ENCODE data around the gene USP19.

DNA sequence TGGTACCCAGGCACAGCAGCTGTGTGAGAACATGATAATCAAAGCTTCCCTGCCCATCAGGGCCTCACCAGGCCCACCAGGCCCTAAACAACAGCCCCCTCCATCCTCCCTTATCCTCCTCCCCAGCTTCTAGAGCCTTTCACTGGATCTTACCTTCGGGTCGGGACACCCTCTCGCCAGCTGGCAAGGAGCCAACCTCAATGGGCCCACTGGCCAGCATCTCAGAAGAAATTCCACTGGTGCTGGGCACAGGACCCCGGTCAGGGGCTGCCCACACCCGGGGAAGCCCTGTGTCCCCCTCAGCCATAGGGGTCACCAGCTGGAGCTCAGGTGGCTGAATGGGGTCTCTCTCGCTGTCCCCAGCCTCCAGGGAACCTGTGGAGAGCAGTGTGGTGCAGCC is 9.3 kb downstream of the USP19 start:
- TF ChIP-seq POLR2AphosphoS5 (IDR thresholded peaks at IDR 0.05; ENCODE audit: low read depth, low read length) (no peak), TAF1 (IDR thresholded peaks at IDR 0.05; ENCODE audit: borderline replicate concordance, low read depth, low read length) (no peak)

Data from GM12892 (cell line).